C4-2B (cell line): ENCODE measurements around the gene C11orf98.

ENCODE experiments used
- H3K27ac ChIP-seq: fragments of 450-650 bp; 2 replicates; pipeline ENCODE4 v1.5.1; 2017
- ZFX ChIP-seq: fragments of 450-650 bp; IDR thresholded peaks from 2 replicates; pipeline ENCODE4 v1.6.1; 2017
- TF ChIP-seq, protein P1 (sequence below): fragments of 450-650 bp; conservative IDR thresholded peaks from 2 replicates; pipeline ENCODE4 v1.5.1; 2017; ENCODE audit warnings: mild to moderate bottlenecking

Gene C11orf98

DNA sequence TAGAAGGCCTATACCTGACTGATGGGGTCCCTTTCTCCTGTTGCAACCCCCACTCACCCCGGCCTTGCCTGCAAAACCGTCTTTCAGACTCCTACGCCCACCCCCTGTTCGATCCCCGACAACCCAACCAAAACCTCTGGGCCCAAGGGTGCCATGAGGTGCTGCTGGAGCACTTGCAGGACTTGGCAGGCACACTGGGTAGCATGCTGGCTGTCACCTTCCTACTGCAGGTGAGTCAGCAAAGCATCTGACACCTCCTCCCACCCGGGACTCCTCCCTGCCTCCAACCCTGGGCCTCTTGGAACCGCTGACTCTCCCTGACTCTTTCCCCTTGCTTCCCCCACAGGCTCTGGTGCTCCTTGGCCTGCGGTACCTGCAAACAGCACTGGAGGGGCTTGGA, 50.7 kb downstream of the C11orf98 start:
- TF ChIP-seq, protein P1, sequence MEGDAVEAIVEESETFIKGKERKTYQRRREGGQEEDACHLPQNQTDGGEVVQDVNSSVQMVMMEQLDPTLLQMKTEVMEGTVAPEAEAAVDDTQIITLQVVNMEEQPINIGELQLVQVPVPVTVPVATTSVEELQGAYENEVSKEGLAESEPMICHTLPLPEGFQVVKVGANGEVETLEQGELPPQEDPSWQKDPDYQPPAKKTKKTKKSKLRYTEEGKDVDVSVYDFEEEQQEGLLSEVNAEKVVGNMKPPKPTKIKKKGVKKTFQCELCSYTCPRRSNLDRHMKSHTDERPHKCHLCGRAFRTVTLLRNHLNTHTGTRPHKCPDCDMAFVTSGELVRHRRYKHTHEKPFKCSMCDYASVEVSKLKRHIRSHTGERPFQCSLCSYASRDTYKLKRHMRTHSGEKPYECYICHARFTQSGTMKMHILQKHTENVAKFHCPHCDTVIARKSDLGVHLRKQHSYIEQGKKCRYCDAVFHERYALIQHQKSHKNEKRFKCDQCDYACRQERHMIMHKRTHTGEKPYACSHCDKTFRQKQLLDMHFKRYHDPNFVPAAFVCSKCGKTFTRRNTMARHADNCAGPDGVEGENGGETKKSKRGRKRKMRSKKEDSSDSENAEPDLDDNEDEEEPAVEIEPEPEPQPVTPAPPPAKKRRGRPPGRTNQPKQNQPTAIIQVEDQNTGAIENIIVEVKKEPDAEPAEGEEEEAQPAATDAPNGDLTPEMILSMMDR = no peak
- no peak for TF ChIP-seq ZFX
- H3K27ac ChIP-seq = peak overlapping the region; percentile 80

DNA sequence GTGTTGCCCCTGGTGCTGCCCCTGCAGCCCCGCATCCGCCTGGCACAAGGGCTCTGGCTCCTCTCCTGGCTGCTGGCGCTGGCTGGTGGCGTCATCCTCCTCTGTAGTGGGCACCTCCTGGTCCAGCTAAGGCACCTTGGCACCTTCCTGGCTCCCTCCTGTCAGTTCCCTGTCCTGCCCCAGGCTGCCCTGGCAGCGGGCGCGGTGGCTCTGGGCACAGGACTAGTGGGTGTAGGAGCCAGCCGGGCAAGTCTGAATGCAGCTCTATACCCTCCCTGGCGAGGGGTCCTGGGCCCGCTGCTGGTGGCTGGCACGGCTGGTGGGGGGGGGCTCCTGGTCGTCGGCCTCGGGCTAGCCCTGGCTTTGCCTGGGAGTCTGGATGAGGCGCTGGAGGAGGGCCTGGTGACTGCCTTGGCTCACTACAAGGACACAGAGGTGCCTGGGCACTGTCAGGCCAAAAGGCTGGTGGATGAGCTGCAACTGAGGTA, 51.7 kb downstream of the C11orf98 start:
- H3K27ac ChIP-seq = peak overlapping the region; percentile 80
- no peak for TF ChIP-seq ZFX
- TF ChIP-seq, protein P1 = no peak
